Measurements from ENCODE around the gene LMNB1.

Gene LMNB1

GRCh38 chr5:126857472-126858410 is 80.8 kb downstream of the LMNB1 start:
- no peak for DNase-seq

- no peak for DNase-seq
These were observed 81.5 kb downstream of the LMNB1 start for GRCh38 chr5:126858441-126858840.

GRCh38 chr5:126863402-126863801 is 86.5 kb downstream of the LMNB1 start:
- DNase-seq: no peak

DNA sequence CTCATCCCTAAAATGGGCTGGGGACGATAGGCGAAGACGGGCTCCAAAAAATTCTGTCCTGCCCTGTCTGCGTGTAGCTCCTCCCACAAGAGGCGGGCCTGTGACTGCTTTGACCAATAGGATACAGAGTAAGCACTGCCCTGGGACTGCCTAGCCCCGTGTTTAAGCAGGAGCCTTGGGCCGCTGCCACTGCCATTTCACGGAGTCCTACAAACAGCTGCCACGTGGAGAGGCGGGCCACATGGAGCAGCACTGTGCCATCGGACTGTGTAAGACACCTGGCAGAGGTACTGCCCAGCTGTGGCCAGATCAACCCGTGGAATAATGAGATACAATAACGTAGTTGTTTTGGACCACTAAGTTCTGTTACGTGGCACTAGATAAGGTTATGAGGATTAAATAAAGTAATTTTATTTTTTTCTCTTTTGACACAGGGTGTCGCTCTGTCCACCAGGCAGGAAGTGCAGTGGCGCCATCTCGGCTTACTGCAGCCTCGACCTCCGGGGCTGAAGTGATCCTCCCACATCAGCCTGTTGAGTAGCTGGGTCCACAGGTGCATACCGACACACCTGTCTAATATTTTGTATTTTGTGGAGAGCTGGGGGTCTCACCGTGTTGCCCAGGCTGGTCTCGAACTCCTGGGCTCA is 87.2 kb downstream of the LMNB1 start:
- no peak for DNase-seq

- no peak for DNase-seq
These were observed 88.4 kb downstream of the LMNB1 start for GRCh38 chr5:126865299-126865698.

GRCh38 chr5:126866851-126867636 is 90.1 kb downstream of the LMNB1 start:
- no peak for DNase-seq

- DNase-seq: no peak
These were observed 91.5 kb downstream of the LMNB1 start for GRCh38 chr5:126868338-126869004.

DNA sequence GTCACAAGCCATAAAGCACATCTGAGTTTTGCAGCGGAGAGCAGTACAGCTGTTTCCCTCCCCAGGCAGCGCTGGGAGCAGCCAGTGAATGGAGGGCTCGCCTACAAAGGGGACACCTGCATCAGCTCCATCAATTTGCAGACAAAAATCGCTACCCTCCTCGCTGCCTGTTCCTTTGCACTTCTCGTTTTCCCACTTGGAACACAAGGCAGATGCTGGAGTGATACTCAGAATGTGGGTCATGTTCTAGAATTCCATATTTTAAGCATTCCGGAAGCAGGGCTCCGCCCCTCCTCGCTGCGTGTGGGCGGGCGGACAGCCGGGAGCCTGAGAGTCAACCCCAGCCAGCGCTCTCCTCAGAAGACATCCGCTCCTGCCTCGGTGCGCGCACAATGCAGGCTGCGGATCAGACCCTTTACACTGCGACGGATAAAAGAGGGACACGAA is 92.1 kb downstream of the LMNB1 start:
- no peak for DNase-seq

DNA sequence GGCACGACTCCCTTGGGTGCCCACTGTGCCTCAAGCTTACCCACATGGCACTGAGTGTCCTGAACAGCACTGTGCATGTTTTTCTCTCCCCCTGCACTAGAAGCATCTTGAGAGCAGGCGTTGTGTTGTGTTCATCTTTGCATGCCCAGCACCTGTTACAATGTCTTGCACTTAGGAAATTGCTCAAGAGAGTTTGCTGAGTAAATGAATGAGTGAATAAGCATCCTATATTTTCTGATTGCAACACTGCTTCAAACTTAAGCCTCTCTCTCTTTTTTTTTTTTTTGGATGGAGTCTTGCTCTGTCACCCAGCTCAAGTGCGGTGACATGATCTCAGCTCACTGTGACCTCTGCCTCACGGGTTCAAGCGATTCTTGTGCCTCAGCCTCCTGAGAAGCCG is 94.5 kb downstream of the LMNB1 start:
- DNase-seq: no peak

DNA sequence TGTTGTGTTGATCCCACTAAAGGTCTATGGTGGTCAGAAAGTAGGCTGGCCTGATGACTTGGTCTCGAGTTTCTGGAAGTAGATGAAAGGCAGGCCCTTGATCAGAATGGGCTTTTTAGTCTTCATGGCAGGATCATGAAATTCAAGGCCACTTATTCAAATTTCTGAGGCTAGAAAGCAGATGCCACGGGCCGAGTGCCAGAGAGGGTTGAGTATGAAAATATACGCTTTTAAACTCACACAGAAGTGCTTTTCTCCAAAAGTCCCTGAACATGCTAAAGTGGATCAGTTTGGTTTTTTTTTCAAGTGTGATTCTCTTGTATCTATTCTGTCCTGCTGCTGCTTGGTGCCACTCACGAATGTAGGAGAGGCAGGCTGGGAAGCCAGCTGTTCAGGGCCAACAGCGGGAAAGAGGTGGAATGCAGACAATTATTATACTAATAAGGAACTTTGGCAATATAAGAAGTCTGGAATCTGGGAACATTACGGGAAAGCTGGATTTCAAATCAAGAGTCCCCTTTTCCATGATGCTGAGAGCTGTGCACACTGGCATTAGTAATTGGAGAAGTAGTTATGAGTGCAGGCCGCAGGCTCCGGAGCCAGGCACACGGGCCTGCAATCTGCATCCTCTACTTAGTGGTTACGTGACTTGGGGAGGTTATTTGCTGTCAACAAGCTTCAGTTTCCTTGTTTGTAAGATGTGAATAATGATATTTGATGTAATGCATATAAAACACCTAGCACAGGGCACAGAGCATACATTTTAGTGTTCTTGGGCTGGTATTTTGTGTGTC is 95.8 kb downstream of the LMNB1 start:
- no peak for DNase-seq

GRCh38 chr5:126875303-126875785 is 98.4 kb downstream of the LMNB1 start:
- DNase-seq: no peak

GRCh38 chr5:126877602-126878001 is 100.7 kb downstream of the LMNB1 start:
- no peak for DNase-seq

GRCh38 chr5:126878085-126878484 is 101.1 kb downstream of the LMNB1 start:
- no peak for DNase-seq

GRCh38 chr5:126878634-126879033 is 101.7 kb downstream of the LMNB1 start:
- DNase-seq: no peak

GRCh38 chr5:126881821-126882600 is 105.1 kb downstream of the LMNB1 start:
- DNase-seq: no peak

DNA sequence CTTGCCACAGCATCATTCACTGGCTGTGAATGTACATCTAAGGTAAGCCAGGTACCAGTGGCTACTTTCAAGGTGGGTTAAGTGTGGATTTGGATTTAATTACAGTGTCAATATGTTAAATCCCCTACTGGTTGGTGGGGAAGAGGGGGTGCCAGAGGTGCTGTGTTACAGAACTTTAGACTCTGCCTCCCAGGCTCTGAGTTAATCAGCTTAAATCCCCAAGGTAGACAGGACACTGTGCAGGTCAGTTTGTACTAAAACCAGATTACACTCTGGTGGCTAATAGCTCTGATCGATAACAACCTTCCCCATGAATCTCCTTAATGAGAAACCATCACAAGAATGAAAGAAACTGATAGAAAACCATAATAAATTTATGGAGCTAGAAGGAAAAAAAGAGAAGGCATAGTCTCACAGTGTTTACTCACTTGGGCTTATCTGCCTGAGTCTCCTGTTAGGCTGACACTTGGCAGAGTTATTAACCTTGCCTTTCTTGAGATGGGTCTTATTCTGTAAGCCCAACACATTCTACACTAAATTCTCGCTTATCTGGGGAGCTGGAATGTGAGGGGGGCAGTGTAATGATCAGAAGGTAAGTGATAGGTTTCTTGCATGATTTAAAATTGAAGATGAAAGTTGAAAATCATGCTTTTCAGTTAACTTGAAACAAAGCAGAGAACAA is 106.8 kb downstream of the LMNB1 start:
- DNase-seq: no peak

DNA sequence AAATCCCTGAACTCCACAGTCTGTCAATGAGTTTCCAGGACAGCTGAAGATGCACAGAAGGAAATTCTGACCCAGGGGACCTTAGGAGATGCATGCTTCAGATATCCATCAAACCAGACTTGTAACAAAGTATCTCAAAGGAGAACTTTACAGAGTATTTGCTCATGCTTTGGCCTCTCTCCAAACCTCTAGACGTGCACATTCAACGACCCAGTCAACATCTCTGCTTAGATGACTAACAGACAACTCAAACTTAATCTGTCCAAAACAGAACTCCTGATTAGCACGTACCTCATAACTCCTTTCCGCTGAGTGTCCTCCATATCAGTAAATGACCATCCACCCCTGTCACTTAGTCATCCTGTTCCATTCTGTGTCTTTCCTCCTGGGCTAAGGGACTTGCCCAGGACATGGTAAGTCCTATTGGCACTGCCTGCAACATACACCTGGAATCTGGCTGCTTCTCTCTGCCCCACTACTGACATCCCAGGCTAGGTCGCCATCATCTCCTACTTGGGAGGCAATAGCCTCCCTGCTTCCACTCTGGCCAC is 107.4 kb downstream of the LMNB1 start:
- no peak for DNase-seq

All from activated CD4-positive, alpha-beta T cell treated with anti-CD3 and anti-CD28 coated beads for 1 hour (primary cell).